ENCODE results near the gene CHRDL1. TPM values are rescaled to one million over a fixed set of nuclear protein-coding genes. Genes with fewer than 3 reads are reported as not detected.

The CHRDL1 gene
- total and polyA plus RNA-seq, 2 of the 13 experiments (the other 11 are each of a cell fraction or from before 2014, with no cell fraction given): not detected

DNA sequence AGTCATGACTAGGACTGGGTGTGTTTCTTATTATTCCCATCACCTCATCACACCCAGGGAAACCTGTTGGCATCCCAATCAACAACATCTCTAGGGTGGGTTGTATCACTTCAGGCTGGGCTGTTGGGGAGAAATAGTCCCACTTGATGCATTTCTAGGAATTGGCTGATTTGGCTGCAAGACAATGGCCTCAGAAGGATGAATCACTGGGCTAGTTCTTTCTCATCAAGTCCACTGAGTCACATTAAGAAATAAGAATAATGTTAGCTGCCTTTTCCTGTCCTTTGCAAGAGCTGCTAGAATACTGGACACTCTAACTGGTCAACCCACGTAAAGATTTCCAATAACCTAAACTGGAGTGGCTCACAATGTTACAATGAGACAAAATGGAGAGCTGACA lies 104.2 kb downstream of the CHRDL1 start (continued):
- TF ChIP-seq, protein P1, sequence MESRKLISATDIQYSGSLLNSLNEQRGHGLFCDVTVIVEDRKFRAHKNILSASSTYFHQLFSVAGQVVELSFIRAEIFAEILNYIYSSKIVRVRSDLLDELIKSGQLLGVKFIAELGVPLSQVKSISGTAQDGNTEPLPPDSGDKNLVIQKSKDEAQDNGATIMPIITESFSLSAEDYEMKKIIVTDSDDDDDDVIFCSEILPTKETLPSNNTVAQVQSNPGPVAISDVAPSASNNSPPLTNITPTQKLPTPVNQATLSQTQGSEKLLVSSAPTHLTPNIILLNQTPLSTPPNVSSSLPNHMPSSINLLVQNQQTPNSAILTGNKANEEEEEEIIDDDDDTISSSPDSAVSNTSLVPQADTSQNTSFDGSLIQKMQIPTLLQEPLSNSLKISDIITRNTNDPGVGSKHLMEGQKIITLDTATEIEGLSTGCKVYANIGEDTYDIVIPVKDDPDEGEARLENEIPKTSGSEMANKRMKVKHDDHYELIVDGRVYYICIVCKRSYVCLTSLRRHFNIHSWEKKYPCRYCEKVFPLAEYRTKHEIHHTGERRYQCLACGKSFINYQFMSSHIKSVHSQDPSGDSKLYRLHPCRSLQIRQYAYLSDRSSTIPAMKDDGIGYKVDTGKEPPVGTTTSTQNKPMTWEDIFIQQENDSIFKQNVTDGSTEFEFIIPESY (CRISPR knock-in tag; IDR thresholded peaks at IDR 0.05): no peak
- no peak for TF ChIP-seq ZBTB7A (CRISPR knock-in tag; IDR thresholded peaks at IDR 0.05)
- TF ChIP-seq RARG (CRISPR knock-in tag; IDR thresholded peaks at IDR 0.05; ENCODE audit: low read depth): no peak
- no peak for TF ChIP-seq ATM (IDR thresholded peaks at IDR 0.05; ENCODE audit: borderline replicate concordance)
- TF ChIP-seq ZNF24 (IDR thresholded peaks at IDR 0.05): no peak
- no peak for TF ChIP-seq DR1 (CRISPR knock-in tag; IDR thresholded peaks at IDR 0.05)
- TF ChIP-seq, protein P2, sequence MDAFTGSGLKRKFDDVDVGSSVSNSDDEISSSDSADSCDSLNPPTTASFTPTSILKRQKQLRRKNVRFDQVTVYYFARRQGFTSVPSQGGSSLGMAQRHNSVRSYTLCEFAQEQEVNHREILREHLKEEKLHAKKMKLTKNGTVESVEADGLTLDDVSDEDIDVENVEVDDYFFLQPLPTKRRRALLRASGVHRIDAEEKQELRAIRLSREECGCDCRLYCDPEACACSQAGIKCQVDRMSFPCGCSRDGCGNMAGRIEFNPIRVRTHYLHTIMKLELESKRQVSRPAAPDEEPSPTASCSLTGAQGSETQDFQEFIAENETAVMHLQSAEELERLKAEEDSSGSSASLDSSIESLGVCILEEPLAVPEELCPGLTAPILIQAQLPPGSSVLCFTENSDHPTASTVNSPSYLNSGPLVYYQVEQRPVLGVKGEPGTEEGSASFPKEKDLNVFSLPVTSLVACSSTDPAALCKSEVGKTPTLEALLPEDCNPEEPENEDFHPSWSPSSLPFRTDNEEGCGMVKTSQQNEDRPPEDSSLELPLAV (CRISPR knock-in tag; conservative IDR thresholded peaks at IDR 0.05; ENCODE audit: low read depth): no peak
- no peak for TF ChIP-seq ZNF260 (CRISPR knock-in tag; IDR thresholded peaks at IDR 0.05; ENCODE audit: borderline replicate concordance, low read depth)
- TF ChIP-seq NFE2L2 (IDR thresholded peaks at IDR 0.05; ENCODE audit: low read length): no peak

DNA sequence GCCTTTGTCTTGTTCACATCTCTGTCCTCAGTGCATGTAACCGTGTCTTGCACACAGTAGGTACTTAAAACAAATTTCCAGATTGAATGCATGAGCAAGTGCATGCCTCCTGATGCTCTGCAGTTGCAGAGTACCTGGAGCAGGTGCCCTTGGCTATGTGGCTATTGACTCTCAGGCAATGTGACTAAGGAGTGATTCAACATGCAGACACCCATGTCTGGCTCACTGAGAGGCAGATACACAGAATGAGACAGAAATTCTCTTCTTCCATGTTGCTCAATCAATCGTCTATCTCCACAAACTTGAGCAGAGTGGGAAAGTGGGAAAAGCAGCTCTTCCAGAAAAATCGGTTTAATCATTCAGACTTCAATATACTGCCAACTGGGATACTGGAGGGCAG lies 111.0 kb downstream of the CHRDL1 start:
- no peaks in the 10 kb centered on the region for H4K20me1 ChIP-seq (ENCODE audit: insufficient read depth, low read length)
- FAIRE-seq: no peak
- H3K36me3 ChIP-seq (replicated peaks in 1 of 2; ENCODE audit: control insufficient read depth in 1 of 2, insufficient read depth in 2 of 2, low read length in 2 of 2): no peaks in the 10 kb centered on the region
- POLR2A ChIA-PET: no interaction called here
- no peak overlapping the region for H3K9ac ChIP-seq (ENCODE audit: insufficient read depth, low read depth, low read length)
- CTCF ChIA-PET (ENCODE audit: low intra/inter-chr PET ratio, low total read pairs): no interaction called here
- no peak overlapping the region for H3K4me3 ChIP-seq (replicated peaks in 1 of 3; ENCODE audit: insufficient read depth in 1 of 3, low read depth in 2 of 3, low read length in 3 of 3)
- no peak overlapping the region for H3K27ac ChIP-seq (ENCODE audit: extremely low read length, insufficient read depth, low read length)
- WGBS (ENCODE audit: low lambda C conversion rate): 0% methylated on average over 3 of the region's 3 CpGs
- H3K4me1 ChIP-seq (ENCODE audit: insufficient read depth, low read length): no peaks in the 10 kb centered on the region
- DNase-seq (ENCODE audit: low spot score): no peak
- H3K9me3 ChIP-seq (ENCODE audit: low read length): no peaks in the 10 kb centered on the region
- ATAC-seq: no peak
- no peaks in the 10 kb centered on the region for H3K27me3 ChIP-seq (ENCODE audit: control insufficient read depth in 1 of 2, insufficient read depth in 2 of 2, low read length in 2 of 2)
- no TSS peak for BruUV-seq (replicated peaks)
- in situ Hi-C loops (cut with HindIII; ENCODE audit: extremely low pct_ligation_motif_present, low pct_unique_long_range_greater_than_20kb) (no loop called here), intact Hi-C loops (cut with micrococcal nuclease; ENCODE audit: unreplicated experiment) (no loop called here)
- H3K79me2 ChIP-seq (ENCODE audit: insufficient read depth, low read length): no peaks in the 10 kb centered on the region
- H2AFZ ChIP-seq (ENCODE audit: low read length): no peak overlapping the region
- H3K4me2 ChIP-seq (ENCODE audit: low read depth, low read length): no peak overlapping the region
- TF ChIP-seq ELF4 (CRISPR knock-in tag; IDR thresholded peaks at IDR 0.05; ENCODE audit: borderline replicate concordance) (no peak), GABPA (IDR thresholded peaks at IDR 0.05; ENCODE audit: low read depth, low read length) (no peak), GABPA (CRISPR knock-in tag; IDR thresholded peaks at IDR 0.05; ENCODE audit: low read depth) (no peak), NFIC (IDR thresholded peaks at IDR 0.05; ENCODE audit: low read length) (no peak)
- TF ChIP-seq, protein P3, sequence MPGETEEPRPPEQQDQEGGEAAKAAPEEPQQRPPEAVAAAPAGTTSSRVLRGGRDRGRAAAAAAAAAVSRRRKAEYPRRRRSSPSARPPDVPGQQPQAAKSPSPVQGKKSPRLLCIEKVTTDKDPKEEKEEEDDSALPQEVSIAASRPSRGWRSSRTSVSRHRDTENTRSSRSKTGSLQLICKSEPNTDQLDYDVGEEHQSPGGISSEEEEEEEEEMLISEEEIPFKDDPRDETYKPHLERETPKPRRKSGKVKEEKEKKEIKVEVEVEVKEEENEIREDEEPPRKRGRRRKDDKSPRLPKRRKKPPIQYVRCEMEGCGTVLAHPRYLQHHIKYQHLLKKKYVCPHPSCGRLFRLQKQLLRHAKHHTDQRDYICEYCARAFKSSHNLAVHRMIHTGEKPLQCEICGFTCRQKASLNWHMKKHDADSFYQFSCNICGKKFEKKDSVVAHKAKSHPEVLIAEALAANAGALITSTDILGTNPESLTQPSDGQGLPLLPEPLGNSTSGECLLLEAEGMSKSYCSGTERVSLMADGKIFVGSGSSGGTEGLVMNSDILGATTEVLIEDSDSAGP (CRISPR knock-in tag; IDR thresholded peaks at IDR 0.05; ENCODE audit: borderline replicate concordance): no peak
